HG03060 (cell line): Measurements from ENCODE around the gene WDR88.

Source experiments
- ATAC-seq: cut with Tn5 transposase; IDR thresholded peaks from one replicate; pipeline ENCODE4 v1.9.1; 2021; ENCODE audit warnings: low read depth, moderate number of reproducible peaks; ENCODE audit not compliant: unreplicated experiment

WDR88 gene

GRCh38 chr19:33132021-33132420 is at the start of gene WDR88:
WDR88 (plus strand) TSS chr19:33132114; CDS start chr19:33132170, 56 bp downstream.
- ATAC-seq = no peak

GRCh38 chr19:33085570-33086128 is 46.3 kb upstream of the WDR88 start:
- no peak for ATAC-seq

- no peak for ATAC-seq
These were observed 45.0 kb upstream of the WDR88 start for GRCh38 chr19:33086955-33087354.

- no peak for ATAC-seq
These were observed 42.9 kb upstream of the WDR88 start for GRCh38 chr19:33089010-33089409.

GRCh38 chr19:33090179-33090578 is 41.7 kb upstream of the WDR88 start:
- no peak for ATAC-seq

GRCh38 chr19:33093420-33094210 is 38.3 kb upstream of the WDR88 start:
- ATAC-seq = no peak

- no peak for ATAC-seq
These were observed 37.4 kb upstream of the WDR88 start for GRCh38 chr19:33094436-33095067.

GRCh38 chr19:33096005-33096404 is 35.9 kb upstream of the WDR88 start:
- ATAC-seq = no peak

GRCh38 chr19:33098055-33098534 is 33.8 kb upstream of the WDR88 start:
- ATAC-seq = no peak

GRCh38 chr19:33100894-33101644 is 30.8 kb upstream of the WDR88 start:
- ATAC-seq = no peak

- no peak for ATAC-seq
These were observed 29.0 kb upstream of the WDR88 start for GRCh38 chr19:33102893-33103292.

- ATAC-seq = no peak
These were observed 23.8 kb upstream of the WDR88 start for GRCh38 chr19:33108161-33108560.

- no peak for ATAC-seq
These were observed 21.6 kb upstream of the WDR88 start for GRCh38 chr19:33110137-33110910.

- ATAC-seq = no peak
These were observed 20.3 kb upstream of the WDR88 start for GRCh38 chr19:33111587-33111986.

- no peak for ATAC-seq
These were observed 17.6 kb upstream of the WDR88 start for GRCh38 chr19:33114312-33114711.

- no peak for ATAC-seq
These were observed 14.4 kb upstream of the WDR88 start for GRCh38 chr19:33117501-33117900.

GRCh38 chr19:33118643-33119042 is 13.3 kb upstream of the WDR88 start:
- no peak for ATAC-seq

GRCh38 chr19:33124207-33125098 is 7.5 kb upstream of the WDR88 start:
- ATAC-seq = no peak

GRCh38 chr19:33125929-33126388 is 6.0 kb upstream of the WDR88 start:
- ATAC-seq = no peak
